ENCODE data around the gene TENM3. TPM values are rescaled to one million over a fixed set of nuclear protein-coding genes. Genes with fewer than 3 reads are reported as not detected.

Gene TENM3
- total RNA-seq, 1 donor from 2014 or later: 124 TPM

GRCh38 chr4:182208526-182209050 is 34.6 kb upstream of the TENM3 start:
- Mint-ChIP-seq H3K4me3 (ENCODE audit: unreplicated experiment) (no peak overlapping the region), H3K9me3 (ENCODE audit: unreplicated experiment) (peaks cover 4% of the 10 kb centered on the region), H3K27me3 (ENCODE audit: unreplicated experiment) (peaks cover 8% of the 10 kb centered on the region), H3K27ac (ENCODE audit: unreplicated experiment) (no peak overlapping the region), H3K36me3 (ENCODE audit: unreplicated experiment) (peaks cover 14% of the 10 kb centered on the region), H3K4me1 (ENCODE audit: low read depth, unreplicated experiment) (peaks cover 33% of the 10 kb centered on the region)
- no peak for DNase-seq
- no peak for TF ChIP-seq CTCF (IDR thresholded peaks at IDR 0.05; ENCODE audit: partially characterized antibody, unreplicated experiment)

GRCh38 chr4:182212211-182212761 is 30.9 kb upstream of the TENM3 start:
- peak; percentile 31 for DNase-seq
- Mint-ChIP-seq H3K27ac (ENCODE audit: unreplicated experiment) (no peak overlapping the region), H3K36me3 (ENCODE audit: unreplicated experiment) (peaks cover 10% of the 10 kb centered on the region), H3K27me3 (ENCODE audit: unreplicated experiment) (peaks cover 8% of the 10 kb centered on the region), H3K4me3 (ENCODE audit: unreplicated experiment) (no peak overlapping the region), H3K4me1 (ENCODE audit: low read depth, unreplicated experiment) (peaks cover 20% of the 10 kb centered on the region), H3K9me3 (ENCODE audit: unreplicated experiment) (peaks cover 4% of the 10 kb centered on the region)
- TF ChIP-seq CTCF (IDR thresholded peaks at IDR 0.05; ENCODE audit: partially characterized antibody, unreplicated experiment): no peak

- Mint-ChIP-seq H3K4me3 (ENCODE audit: unreplicated experiment) (no peak overlapping the region), H3K36me3 (ENCODE audit: unreplicated experiment) (peaks cover 10% of the 10 kb centered on the region), H3K27ac (ENCODE audit: unreplicated experiment) (peak overlapping the region; percentile 11), H3K27me3 (ENCODE audit: unreplicated experiment) (peaks cover 8% of the 10 kb centered on the region), H3K9me3 (ENCODE audit: unreplicated experiment) (peaks cover 4% of the 10 kb centered on the region), H3K4me1 (ENCODE audit: low read depth, unreplicated experiment) (peaks cover 20% of the 10 kb centered on the region)
- no peak for DNase-seq
- TF ChIP-seq CTCF (IDR thresholded peaks at IDR 0.05; ENCODE audit: partially characterized antibody, unreplicated experiment): no peak
Measured at GRCh38 chr4:182213004-182213403, 30.2 kb upstream of the TENM3 start.

GRCh38 chr4:182215148-182215547 is 28.1 kb upstream of the TENM3 start:
- peaks cover 1% of the 10 kb centered on the region for H3K9me3 Mint-ChIP-seq (ENCODE audit: unreplicated experiment)
- H3K4me3 Mint-ChIP-seq (ENCODE audit: unreplicated experiment): no peak overlapping the region
- peaks cover 7% of the 10 kb centered on the region for H3K36me3 Mint-ChIP-seq (ENCODE audit: unreplicated experiment)
- H3K27ac Mint-ChIP-seq (ENCODE audit: unreplicated experiment): no peak overlapping the region
- peaks cover 4% of the 10 kb centered on the region for H3K27me3 Mint-ChIP-seq (ENCODE audit: unreplicated experiment)
- no peak for DNase-seq
- H3K4me1 Mint-ChIP-seq (ENCODE audit: low read depth, unreplicated experiment): peaks cover 17% of the 10 kb centered on the region
- no peak for TF ChIP-seq CTCF (IDR thresholded peaks at IDR 0.05; ENCODE audit: partially characterized antibody, unreplicated experiment)

GRCh38 chr4:182216005-182216404 is 27.2 kb upstream of the TENM3 start:
- Mint-ChIP-seq H3K36me3 (ENCODE audit: unreplicated experiment) (no peaks in the 10 kb centered on the region), H3K4me3 (ENCODE audit: unreplicated experiment) (no peak overlapping the region), H3K4me1 (ENCODE audit: low read depth, unreplicated experiment) (peaks cover 11% of the 10 kb centered on the region), H3K27me3 (ENCODE audit: unreplicated experiment) (no peaks in the 10 kb centered on the region), H3K27ac (ENCODE audit: unreplicated experiment) (no peak overlapping the region), H3K9me3 (ENCODE audit: unreplicated experiment) (peaks cover 2% of the 10 kb centered on the region)
- no peak for DNase-seq
- no peak for TF ChIP-seq CTCF (IDR thresholded peaks at IDR 0.05; ENCODE audit: partially characterized antibody, unreplicated experiment)

Data from glutamatergic neuron (in vitro differentiated cells).